Pancreas (tissue), 10 donors: Measurements from ENCODE around the gene SERPINB12. TPM values are rescaled to one million over a fixed set of nuclear protein-coding genes. Genes with fewer than 3 reads are reported as not detected.

Experiments
- ATAC-seq, 4 donors: fragments of 200-7000 bp; cut with Tn5 transposase; one replicate each; pipeline versions ENCODE4 v1.8.0 to v1.9.1; 2020; ENCODE audit warnings: mild to moderate bottlenecking in 4 of 4, moderate library complexity in 4 of 4
- DNase-seq, 6 donors: peaks; one replicate each; pipeline ENCODE4 v3.0.0-alpha.2; 2020
- FAIRE-seq: peaks from 2 replicates; lab custom pipeline; 2012; peaks lifted over from hg19 to GRCh38; lab: Jason Lieb, UNC
- H3K27ac ChIP-seq, 4 donors: fragments of 200-600 bp; sonication (generic); 1 replicate in 3 of 4; 2 replicates in 1 of 4; pipeline versions ENCODE4 v1.5.0 to v1.8.0; 2020
- H3K27me3 ChIP-seq, 4 donors: fragments of 200-600 bp; one replicate each; pipeline ENCODE4 v1.8.0; 2021
- H3K36me3 ChIP-seq, 3 donors: fragments of 200-600 bp; sonication (generic) in 1 of 3; one replicate each; pipeline versions ENCODE4 v1.5.0 to v1.8.0; 2020 to 2021
- H3K4me1 ChIP-seq, 3 donors: fragments of 200-600 bp; one replicate each; pipeline ENCODE4 v1.8.0; 2021
- H3K4me3 ChIP-seq, 4 donors: fragments of 200-600 bp; sonication (generic) in 2 of 4; one replicate each; pipeline versions ENCODE4 v1.5.0 to v1.8.0; 2020 to 2021
- H3K9me3 ChIP-seq, 4 donors: fragments of 200-600 bp; one replicate each; pipeline ENCODE4 v1.8.0; 2021
- CTCF ChIP-seq, 4 donors: fragments of 200-600 bp; sonication (generic) in 3 of 4; IDR thresholded peaks; one replicate each; pipeline versions ENCODE4 v1.5.0 to v1.8.0; 2021; ENCODE audit warnings: antibody characterized with exemption in 4 of 4
- WGBS, 2 donors: extraction: QIAGEN DNeasy Blood & Tissue Kit; methylation state at CpG; one replicate each; pipeline ENCODE4 v1.1.7; 2013; 5-methylcytosine and 5-hydroxymethylcytosine counted together
- intact Hi-C, 3 donors: fragments of 100-400 bp; cut with DNase I; formaldehyde crosslinking; loops; one replicate each; pipeline versions ENCODE4 v1.11.1 to v1.14.2; 2022
- polyA plus RNA-seq, 2 donors: library from polyadenylated mRNA; stranded (reverse); fragments of 200-250 nt; gene quantifications; one replicate each; pipeline ENCODE4 v1.2.3, GENCODE V29; 2013
- total RNA-seq, 6 donors: library from RNA; stranded (reverse); fragmentation: NEBNext Ultra II Directional in 4 of 6; extraction: Animal tissue kit (Norgen Biotek cat#: 25700) in 4 of 6; gene quantifications; one replicate each; pipeline versions ENCODE4 v1.2.1 to v1.2.4, GENCODE V29; 2021 to 2023
- donor health status: healthy with polysubstance abuse.
- donor health status: DM: no; HTN: no; CAD: no; lungs with moderate emphysema.
- donor health status: DM: no; HTN: no; CAD: no.
- donor health status: control.
- donor health status: control.
- donor health status: Bipolar disorder and iron deficiency.
- donor health status: DM: yes; HTN: yes; CAD: no.
- donor health status: DM: no; HTN: no; CAD: no.
- donor health status: DM: no; HTN: no; CAD: no.
- donor health status: DM: yes; HTN: yes; CAD: no.

SERPINB12 gene
- total and polyA plus RNA-seq, 8 donors, result not detected

GRCh38 chr18:63590966-63591695 lies 49.0 kb downstream of the SERPINB12 start:
- Histone ChIP-seq H3K36me3 (no peaks in the 10 kb centered on the region), H3K4me1 (no peaks in the 10 kb centered on the region), H3K4me3 (no peak overlapping the region), H3K27me3 (no peaks in the 10 kb centered on the region), H3K9me3 (no peaks in the 10 kb centered on the region), H3K27ac (no peak overlapping the region)
- DNase-seq (no peak), ATAC-seq (no peak), FAIRE-seq (no peak)
- WGBS, 2 donors, result 77 to 80% methylated on average over 3 of the region's 3 CpGs
- TF ChIP-seq CTCF (IDR thresholded peaks at IDR 0.05), result no peak
- intact Hi-C loops, result no loop called here

GRCh38 chr18:63591725-63592124 lies 49.6 kb downstream of the SERPINB12 start:
- DNase-seq (no peak), FAIRE-seq (no peak), ATAC-seq (no peak)
- no peak for TF ChIP-seq CTCF (IDR thresholded peaks at IDR 0.05)
- H3K4me1 ChIP-seq, result no peaks in the 10 kb centered on the region
- H3K36me3 ChIP-seq, result no peaks in the 10 kb centered on the region
- no peaks in the 10 kb centered on the region for H3K9me3 ChIP-seq
- intact Hi-C loops, result no loop called here
- WGBS, 2 donors, result 64 to 74% methylated on average over 3 of the region's 3 CpGs
- no peaks in the 10 kb centered on the region for H3K27me3 ChIP-seq
- no peak overlapping the region for H3K27ac ChIP-seq
- H3K4me3 ChIP-seq, result no peak overlapping the region

- no peaks in the 10 kb centered on the region for H3K27me3 ChIP-seq
- intact Hi-C loops, result no loop called here
- no peaks in the 10 kb centered on the region for H3K36me3 ChIP-seq
- WGBS, 2 donors, result 27 to 44% methylated on average over 1 of the region's 1 CpG
- DNase-seq (no peak), FAIRE-seq (no peak), ATAC-seq (no peak)
- H3K4me1 ChIP-seq, result no peaks in the 10 kb centered on the region
- H3K9me3 ChIP-seq, result no peaks in the 10 kb centered on the region
- H3K4me3 ChIP-seq, result no peak overlapping the region
- TF ChIP-seq CTCF (IDR thresholded peaks at IDR 0.05), result no peak
- H3K27ac ChIP-seq, result no peak overlapping the region
Measured at GRCh38 chr18:63592471-63592870, 50.3 kb downstream of the SERPINB12 start.

- intact Hi-C loops, result no loop called here
- Histone ChIP-seq H3K4me3 (no peak overlapping the region), H3K36me3 (no peaks in the 10 kb centered on the region), H3K4me1 (no peaks in the 10 kb centered on the region), H3K27me3 (no peaks in the 10 kb centered on the region), H3K27ac (no peak overlapping the region), H3K9me3 (no peaks in the 10 kb centered on the region)
- DNase-seq (no peak), ATAC-seq (no peak), FAIRE-seq (no peak)
- TF ChIP-seq CTCF (IDR thresholded peaks at IDR 0.05), result no peak
- 68 to 72% methylated on average over 14 of the region's 14 CpGs for WGBS, 2 donors
Measured at GRCh38 chr18:63596964-63597363, 54.8 kb downstream of the SERPINB12 start.

GRCh38 chr18:63603355-63603754 lies 61.2 kb downstream of the SERPINB12 start:
- Histone ChIP-seq H3K4me1 (no peaks in the 10 kb centered on the region), H3K9me3 (no peaks in the 10 kb centered on the region), H3K27me3 (no peaks in the 10 kb centered on the region), H3K36me3 (no peaks in the 10 kb centered on the region), H3K4me3 (no peak overlapping the region), H3K27ac (no peak overlapping the region)
- intact Hi-C loops, result no loop called here
- DNase-seq (no peak), ATAC-seq (no peak), FAIRE-seq (no peak)
- 56 to 58% methylated on average over 1 of the region's 1 CpG for WGBS, 2 donors
- TF ChIP-seq CTCF (IDR thresholded peaks at IDR 0.05), result no peak
